ENCODE data around the gene SCN1A. TPM values are rescaled to one million over a fixed set of nuclear protein-coding genes. Genes with fewer than 3 reads are reported as not detected.
"Not testable (repeated sequence)": the region's sequence is repeated elsewhere in the genome, so short reads cannot be mapped to it uniquely, and the experiment has no call there.

SCN1A gene
- total and polyA plus RNA-seq, 3 donors from 2014 or later, result 0.04 to 0.31 (median 0.24) TPM

DNA sequence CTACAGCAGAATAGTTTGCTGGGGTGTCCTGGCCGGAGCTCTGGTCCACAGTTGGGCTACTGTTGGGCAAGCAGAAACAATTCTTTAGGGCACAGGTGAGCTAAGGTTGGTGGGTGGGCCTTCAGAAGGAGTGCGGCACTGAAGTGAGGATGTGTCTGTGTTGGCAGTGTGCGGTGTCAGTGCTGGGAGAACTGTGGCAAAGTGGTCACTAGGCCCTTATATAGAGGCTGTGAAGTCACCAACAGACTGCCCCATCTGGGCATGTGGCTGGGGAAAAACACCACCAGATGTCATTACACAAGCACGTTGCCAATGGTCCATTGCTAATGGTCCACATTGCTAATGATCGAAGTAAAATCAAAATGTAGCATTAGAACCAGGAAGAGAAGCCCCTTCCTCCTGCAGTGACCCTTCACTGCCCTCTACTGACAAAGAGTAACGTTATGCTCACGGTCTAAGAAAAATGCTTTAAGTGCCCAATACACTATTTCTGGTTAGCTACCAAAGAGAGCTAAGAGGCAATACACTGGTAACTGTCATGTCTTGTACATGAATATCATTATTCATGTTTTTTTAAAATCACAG is 21.3 kb downstream of the SCN1A start:
- Histone ChIP-seq H3K27ac (no peak overlapping the region), H3K36me3 (ENCODE audit: low read depth, missing control alignments) (no peaks in the 10 kb centered on the region), H3K4me3 (no peak overlapping the region), H3K27me3 (no peaks in the 10 kb centered on the region), H3K4me1 (peaks cover 5% of the 10 kb centered on the region), H3K9me3 (no peaks in the 10 kb centered on the region)
- no peak for DNase-seq
- TF ChIP-seq, protein P1, sequence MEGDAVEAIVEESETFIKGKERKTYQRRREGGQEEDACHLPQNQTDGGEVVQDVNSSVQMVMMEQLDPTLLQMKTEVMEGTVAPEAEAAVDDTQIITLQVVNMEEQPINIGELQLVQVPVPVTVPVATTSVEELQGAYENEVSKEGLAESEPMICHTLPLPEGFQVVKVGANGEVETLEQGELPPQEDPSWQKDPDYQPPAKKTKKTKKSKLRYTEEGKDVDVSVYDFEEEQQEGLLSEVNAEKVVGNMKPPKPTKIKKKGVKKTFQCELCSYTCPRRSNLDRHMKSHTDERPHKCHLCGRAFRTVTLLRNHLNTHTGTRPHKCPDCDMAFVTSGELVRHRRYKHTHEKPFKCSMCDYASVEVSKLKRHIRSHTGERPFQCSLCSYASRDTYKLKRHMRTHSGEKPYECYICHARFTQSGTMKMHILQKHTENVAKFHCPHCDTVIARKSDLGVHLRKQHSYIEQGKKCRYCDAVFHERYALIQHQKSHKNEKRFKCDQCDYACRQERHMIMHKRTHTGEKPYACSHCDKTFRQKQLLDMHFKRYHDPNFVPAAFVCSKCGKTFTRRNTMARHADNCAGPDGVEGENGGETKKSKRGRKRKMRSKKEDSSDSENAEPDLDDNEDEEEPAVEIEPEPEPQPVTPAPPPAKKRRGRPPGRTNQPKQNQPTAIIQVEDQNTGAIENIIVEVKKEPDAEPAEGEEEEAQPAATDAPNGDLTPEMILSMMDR (IDR thresholded peaks at IDR 0.05), result peak in 1 of 3 experiments; percentile 24
- TF ChIP-seq POLR2A (IDR thresholded peaks at IDR 0.05), result no peak
- intact Hi-C loops (cut with DNase I; ENCODE audit: low total_unique reads), result no loop called here
- WGBS, 2 donors, result 55 to 62% methylated on average over 7 of the region's 7 CpGs

DNA sequence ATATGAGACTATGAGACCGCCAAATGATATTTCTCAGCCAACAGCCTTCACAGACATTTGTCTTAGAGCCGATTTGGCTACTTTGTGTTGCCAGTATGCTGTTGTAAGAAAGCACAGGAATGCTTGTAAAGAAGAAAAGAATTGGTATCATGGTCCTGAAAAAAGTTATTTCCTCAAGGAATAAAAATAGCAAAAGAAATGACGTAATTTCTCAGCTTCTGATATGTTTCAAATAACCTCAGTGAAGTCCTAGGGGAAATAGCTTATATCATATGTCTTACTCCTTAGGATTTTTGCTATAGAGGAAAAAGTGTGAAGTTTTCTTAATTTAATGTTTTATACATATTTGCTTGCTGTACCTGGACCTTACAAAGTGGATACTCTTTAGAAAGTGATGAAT is 23.0 kb downstream of the SCN1A start:
- TF ChIP-seq, protein P1 (IDR thresholded peaks at IDR 0.05), result no peak
- no peak for DNase-seq
- Histone ChIP-seq H3K27me3 (no peaks in the 10 kb centered on the region), H3K4me3 (no peak overlapping the region), H3K4me1 (peaks cover 5% of the 10 kb centered on the region), H3K9me3 (no peaks in the 10 kb centered on the region), H3K27ac (no peak overlapping the region), H3K36me3 (ENCODE audit: low read depth, missing control alignments) (no peaks in the 10 kb centered on the region)
- intact Hi-C loops (cut with DNase I; ENCODE audit: low total_unique reads), result no loop called here
- WGBS, 2 donors, result 67 to 79% methylated on average over 3 of the region's 3 CpGs

DNA sequence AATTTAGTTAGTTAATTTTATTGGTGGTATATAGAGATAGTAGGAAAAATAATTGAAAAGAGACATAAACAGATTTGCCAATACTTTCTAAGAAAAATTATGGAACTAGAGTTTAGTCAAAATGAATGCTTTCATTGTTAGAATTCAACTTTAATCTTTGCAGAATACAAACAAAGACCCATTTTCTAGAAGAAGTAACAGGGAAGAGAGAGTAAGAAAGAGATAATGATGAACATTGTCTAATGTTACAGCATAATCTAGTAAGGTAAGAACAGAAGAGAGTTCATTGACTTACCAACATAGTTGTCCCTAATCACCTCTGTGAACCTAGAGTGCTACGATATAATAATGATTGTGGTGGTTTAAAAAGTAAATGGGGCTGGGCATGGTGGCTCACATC is 23.7 kb downstream of the SCN1A start:
- 67 to 94% methylated on average over 1 of the region's 1 CpG for WGBS, 2 donors
- Histone ChIP-seq H3K4me1 (peaks cover 5% of the 10 kb centered on the region), H3K9me3 (no peaks in the 10 kb centered on the region), H3K27me3 (no peaks in the 10 kb centered on the region), H3K4me3 (no peak overlapping the region), H3K36me3 (ENCODE audit: low read depth, missing control alignments) (no peaks in the 10 kb centered on the region), H3K27ac (no peak overlapping the region)
- no peak for TF ChIP-seq POLR2A (IDR thresholded peaks at IDR 0.05)
- TF ChIP-seq, protein P1 (IDR thresholded peaks at IDR 0.05), result no peak
- intact Hi-C loops (cut with DNase I; ENCODE audit: low total_unique reads), result no loop called here
- DNase-seq, result no peak

DNA sequence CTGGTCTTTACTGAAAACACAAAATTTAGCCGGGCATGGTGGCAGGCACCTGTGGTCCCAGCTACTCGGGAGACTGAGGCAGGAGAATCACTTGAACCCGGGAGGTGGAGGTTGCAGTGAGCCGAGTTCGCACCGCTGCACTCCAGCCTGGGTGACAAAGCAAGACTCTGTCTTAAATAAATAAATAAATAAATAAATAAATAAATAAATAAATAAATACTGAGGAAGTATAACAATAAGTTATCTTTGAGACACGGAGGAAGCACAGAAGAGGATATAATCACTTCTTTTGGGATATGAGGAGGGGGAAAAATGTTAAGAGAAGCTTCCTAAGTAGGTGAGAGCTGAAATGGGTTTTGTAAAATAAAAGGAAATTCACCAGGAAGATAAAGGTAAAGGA is 24.5 kb downstream of the SCN1A start:
- intact Hi-C loops (cut with DNase I; ENCODE audit: low total_unique reads); H3K27ac ChIP-seq; H3K4me3 ChIP-seq; H3K9me3 ChIP-seq; DNase-seq; H3K36me3 ChIP-seq (ENCODE audit: low read depth, missing control alignments); H3K27me3 ChIP-seq; H3K4me1 ChIP-seq: not testable (repeated sequence)
- 77 to 82% methylated on average over 7 of the region's 7 CpGs for WGBS, 2 donors

DNA sequence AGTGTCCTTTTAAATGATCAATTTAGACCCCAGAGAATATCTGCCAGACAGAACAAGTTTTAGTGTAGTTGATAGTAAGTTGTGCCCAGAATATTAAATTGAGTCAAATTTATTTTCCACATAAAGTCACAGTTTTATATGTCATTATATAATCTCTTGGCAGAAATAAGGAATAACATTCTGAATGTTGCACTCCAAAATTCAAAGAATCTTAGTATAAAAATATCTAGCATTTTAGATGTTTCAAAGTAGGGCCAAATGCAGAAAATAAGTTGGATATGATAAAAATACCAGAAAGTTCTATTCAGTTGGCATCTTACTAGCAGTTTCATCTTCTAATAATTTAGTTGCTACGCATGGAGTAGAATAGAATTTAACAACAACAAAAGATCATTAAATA is 33.5 kb downstream of the SCN1A start:
- WGBS, 2 donors, result 91% methylated on average over 1 of the region's 1 CpG
- TF ChIP-seq, protein P1 (IDR thresholded peaks at IDR 0.05), result no peak
- no peak for TF ChIP-seq POLR2A (IDR thresholded peaks at IDR 0.05)
- no peaks in the 10 kb centered on the region for H3K36me3 ChIP-seq (ENCODE audit: low read depth, missing control alignments)
- no peaks in the 10 kb centered on the region for H3K9me3 ChIP-seq
- intact Hi-C loops (cut with DNase I; ENCODE audit: low total_unique reads), result no loop called here
- no peak for DNase-seq
- no peaks in the 10 kb centered on the region for H3K27me3 ChIP-seq
- no peak overlapping the region for H3K4me3 ChIP-seq
- H3K4me1 ChIP-seq, result no peaks in the 10 kb centered on the region
- H3K27ac ChIP-seq, result no peak overlapping the region

Data from testis (tissue), 3 donors.